ENCODE data around the gene KIF2A.
"Not testable (repeated sequence)": the region's sequence is repeated elsewhere in the genome, so short reads cannot be mapped to it uniquely, and the experiment has no call there.

DNA sequence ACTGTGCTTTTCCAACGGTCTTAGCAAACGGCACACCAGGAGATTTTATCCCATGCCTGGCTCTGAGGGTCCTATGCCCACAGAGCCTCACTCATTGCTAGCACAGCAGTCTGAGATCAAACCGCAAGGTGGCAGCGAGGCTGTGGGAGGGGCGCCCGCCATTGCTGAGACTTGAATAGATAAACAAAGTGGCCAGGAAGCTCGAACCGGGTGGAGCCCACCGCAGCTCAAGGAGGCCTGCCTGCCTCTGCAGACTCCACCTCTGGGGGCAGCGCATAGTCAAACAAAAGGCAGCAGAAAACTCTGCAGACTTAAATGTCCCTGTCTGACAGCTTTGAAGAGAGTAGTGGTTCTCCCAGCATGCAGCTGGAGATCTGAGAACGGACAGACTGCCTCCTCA lies 14.2 kb upstream of the KIF2A start:
- TF ChIP-seq KLF8 (tag by site-specific recombination; IDR thresholded peaks at IDR 0.05); SALL2 (tag by site-specific recombination; IDR thresholded peaks at IDR 0.05; ENCODE audit: borderline replicate concordance); ZNF24 (tag by site-specific recombination; IDR thresholded peaks at IDR 0.05); ZNF785 (tag by site-specific recombination; IDR thresholded peaks at IDR 0.05); ZNF175 (tag by site-specific recombination; IDR thresholded peaks at IDR 0.05); ZNF157 (tag by site-specific recombination; IDR thresholded peaks at IDR 0.05): not testable (repeated sequence)
- TF ChIP-seq, protein P1, sequence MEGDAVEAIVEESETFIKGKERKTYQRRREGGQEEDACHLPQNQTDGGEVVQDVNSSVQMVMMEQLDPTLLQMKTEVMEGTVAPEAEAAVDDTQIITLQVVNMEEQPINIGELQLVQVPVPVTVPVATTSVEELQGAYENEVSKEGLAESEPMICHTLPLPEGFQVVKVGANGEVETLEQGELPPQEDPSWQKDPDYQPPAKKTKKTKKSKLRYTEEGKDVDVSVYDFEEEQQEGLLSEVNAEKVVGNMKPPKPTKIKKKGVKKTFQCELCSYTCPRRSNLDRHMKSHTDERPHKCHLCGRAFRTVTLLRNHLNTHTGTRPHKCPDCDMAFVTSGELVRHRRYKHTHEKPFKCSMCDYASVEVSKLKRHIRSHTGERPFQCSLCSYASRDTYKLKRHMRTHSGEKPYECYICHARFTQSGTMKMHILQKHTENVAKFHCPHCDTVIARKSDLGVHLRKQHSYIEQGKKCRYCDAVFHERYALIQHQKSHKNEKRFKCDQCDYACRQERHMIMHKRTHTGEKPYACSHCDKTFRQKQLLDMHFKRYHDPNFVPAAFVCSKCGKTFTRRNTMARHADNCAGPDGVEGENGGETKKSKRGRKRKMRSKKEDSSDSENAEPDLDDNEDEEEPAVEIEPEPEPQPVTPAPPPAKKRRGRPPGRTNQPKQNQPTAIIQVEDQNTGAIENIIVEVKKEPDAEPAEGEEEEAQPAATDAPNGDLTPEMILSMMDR (tag by site-specific recombination; IDR thresholded peaks at IDR 0.05) = not testable (repeated sequence)
- TF ChIP-seq, protein P2, sequence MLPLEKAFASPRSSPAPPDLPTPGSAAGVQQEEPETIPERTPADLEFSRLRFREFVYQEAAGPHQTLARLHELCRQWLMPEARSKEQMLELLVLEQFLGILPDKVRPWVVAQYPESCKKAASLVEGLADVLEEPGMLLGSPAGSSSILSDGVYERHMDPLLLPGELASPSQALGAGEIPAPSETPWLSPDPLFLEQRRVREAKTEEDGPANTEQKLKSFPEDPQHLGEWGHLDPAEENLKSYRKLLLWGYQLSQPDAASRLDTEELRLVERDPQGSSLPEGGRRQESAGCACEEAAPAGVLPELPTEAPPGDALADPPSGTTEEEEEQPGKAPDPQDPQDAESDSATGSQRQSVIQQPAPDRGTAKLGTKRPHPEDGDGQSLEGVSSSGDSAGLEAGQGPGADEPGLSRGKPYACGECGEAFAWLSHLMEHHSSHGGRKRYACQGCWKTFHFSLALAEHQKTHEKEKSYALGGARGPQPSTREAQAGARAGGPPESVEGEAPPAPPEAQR (tag by site-specific recombination; IDR thresholded peaks at IDR 0.05) = not testable (repeated sequence)
